G401 (cell line): ENCODE results near the gene KIF13A. TPM values are rescaled to one million over a fixed set of nuclear protein-coding genes. Genes with fewer than 3 reads are reported as not detected.

Source experiments
- DNase-seq: peaks from one replicate; pipeline ENCODE4 v3.0.0-alpha.2; 2015; ENCODE audit warnings: low spot score
- in situ Hi-C: cut with HindIII; loops from 2 replicates; pipeline ENCODE4 v1.10.0; 2016; ENCODE audit warnings: low sequenced_read_pairs, mixed read lengths
- total RNA-seq: library from RNA; depleted of rRNA; stranded (reverse); fragments of >200 nt; shearing (Covaris generic); gene quantifications from 2 replicates; pipeline ENCODE4 v1.2.3, GENCODE V29; 2014; rRNA removed

KIF13A gene
- total RNA-seq, 1 experiment from 2014 or later, result 18.3 TPM

DNA sequence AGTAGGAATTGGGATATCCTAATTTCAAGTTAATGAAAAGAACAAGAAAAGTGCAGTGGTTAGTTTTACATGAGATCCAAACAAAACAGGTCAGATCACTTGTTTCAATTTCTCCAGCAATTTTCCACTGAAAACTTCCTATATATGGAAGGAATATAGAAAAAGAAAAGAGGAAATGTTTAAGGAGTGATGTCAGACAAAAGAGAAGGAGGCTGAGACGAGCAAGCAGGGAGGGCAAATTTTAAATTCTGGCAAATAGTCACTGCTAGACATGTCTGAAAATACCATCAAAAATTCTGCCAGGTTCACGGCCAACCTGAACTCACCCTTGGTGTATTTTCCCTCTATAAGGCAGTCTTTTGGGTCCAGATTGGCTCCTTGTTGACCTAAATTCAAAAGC, 271.2 kb downstream of the KIF13A start:
- no peak for DNase-seq
- in situ Hi-C loops, result no loop called here

- in situ Hi-C loops, result no loop called here
Measured at GRCh38 chr6:17714879-17715851, 272.3 kb downstream of the KIF13A start.

GRCh38 chr6:17714177-17714576, 273.3 kb downstream of the KIF13A start:
- in situ Hi-C loops, result no loop called here
- DNase-seq, result no peak

More at GRCh38 chr6:17714879-17715851, 272.3 kb downstream of the KIF13A start:
- no peak for DNase-seq

- no peak for DNase-seq
- in situ Hi-C loops, result no loop called here
Measured at GRCh38 chr6:17712576-17712975, 274.9 kb downstream of the KIF13A start.

GRCh38 chr6:17710331-17710730, 277.1 kb downstream of the KIF13A start:
- in situ Hi-C loops, result no loop called here
- DNase-seq, result no peak

GRCh38 chr6:17709476-17709875, 278.0 kb downstream of the KIF13A start:
- in situ Hi-C loops, result no loop called here
- no peak for DNase-seq

Other genes starting within 250 kb of the KIF13A start
- gene NHLRC1, start 135.0 kb upstream of the KIF13A start, total RNA-seq, result not detected in 2 replicates
- 10.3 and 13.4 TPM in 2 replicates for gene TPMT, start 167.4 kb upstream of the KIF13A start, total RNA-seq
- gene KDM1B, start 167.8 kb upstream of the KIF13A start, total RNA-seq, result 7.1 and 10.4 TPM in 2 replicates